Neuronal stem cell (in vitro differentiated cells): ENCODE data around the gene WWC1.

Source experiments
- DNase-seq: peaks from one replicate; pipeline ENCODE4 v3.0.0-alpha.2; 2013; ENCODE audit warnings: low spot score
- H2AFZ ChIP-seq: one replicate; pipeline ENCODE4 v1.6.1; 2013; ENCODE audit warnings: mild to moderate bottlenecking, low read length, inconsistent platforms
- H2AK5ac ChIP-seq: 2 replicates; pipeline ENCODE4 v1.6.1; 2013; ENCODE audit warnings: low read depth, mild to moderate bottlenecking, inconsistent platforms, low read length, moderate library complexity, mixed read lengths
- H2BK120ac ChIP-seq: 2 replicates; pipeline ENCODE4 v1.6.1; 2013; ENCODE audit warnings: low read depth, mild to moderate bottlenecking, inconsistent platforms, low read length, moderate library complexity, mixed read lengths
- H2BK12ac ChIP-seq: one replicate; pipeline ENCODE4 v1.6.1; 2013; ENCODE audit warnings: low read length, inconsistent platforms
- H2BK15ac ChIP-seq: 2 replicates; pipeline ENCODE4 v1.6.1; 2013; ENCODE audit warnings: mild to moderate bottlenecking, low read length, inconsistent platforms, mixed read lengths
- H2BK5ac ChIP-seq: one replicate; pipeline ENCODE4 v1.6.1; 2013; ENCODE audit warnings: inconsistent platforms, mild to moderate bottlenecking, low read length, moderate library complexity
- H3K14ac ChIP-seq: one replicate; pipeline ENCODE4 v1.6.1; 2013; ENCODE audit warnings: low read length, inconsistent platforms
- H3K18ac ChIP-seq: 2 replicates; pipeline ENCODE4 v1.6.1; 2013; ENCODE audit warnings: low read length, inconsistent platforms
- H3K23ac ChIP-seq: 2 replicates; pipeline ENCODE4 v1.6.1; 2013; ENCODE audit warnings: low read depth, mild to moderate bottlenecking, mixed read lengths, low read length, inconsistent platforms; ENCODE audit not compliant: poor library complexity
- H3K27ac ChIP-seq: replicated peaks from 3 replicates; pipeline ENCODE4 v1.5.1; 2013; ENCODE audit warnings: low read length, inconsistent platforms
- H3K27me3 ChIP-seq, 3 experiments: 2 replicates each; pipeline ENCODE4 v1.6.1; 2013; ENCODE audit warnings: low read length in 3 of 3, mild to moderate bottlenecking in 2 of 3, inconsistent platforms in 1 of 3, low read depth in 1 of 3, mixed read lengths in 1 of 3, moderate library complexity in 1 of 3; ENCODE audit not compliant: control insufficient read depth in 3 of 3, insufficient read depth in 3 of 3
- H3K36me3 ChIP-seq, 2 donors: replicated peaks in 1 of 2; 2 replicates each; pipeline ENCODE4 v1.6.1; 2013; ENCODE audit warnings: low read length in 2 of 2; ENCODE audit not compliant: control insufficient read depth in 2 of 2, insufficient read depth in 2 of 2
- H3K4ac ChIP-seq: 2 replicates; pipeline ENCODE4 v1.6.1; 2013; ENCODE audit warnings: inconsistent platforms, mild to moderate bottlenecking, low read length, moderate library complexity
- H3K4me1 ChIP-seq, 2 donors: 1 replicate in 1 of 2; 2 replicates in 1 of 2; pipeline ENCODE4 v1.6.1; 2013; ENCODE audit warnings: low read length in 2 of 2, low read depth in 1 of 2; ENCODE audit not compliant: control insufficient read depth in 2 of 2, insufficient read depth in 1 of 2
- H3K4me2 ChIP-seq: one replicate; pipeline ENCODE4 v1.6.1; 2013; ENCODE audit warnings: mild to moderate bottlenecking, low read length, inconsistent platforms; ENCODE audit not compliant: insufficient read depth, poor library complexity, severe bottlenecking
- H3K4me3 ChIP-seq, 2 donors: 2 replicates each; pipeline ENCODE4 v1.5.1; 2013; ENCODE audit warnings: low read length in 2 of 2, mild to moderate bottlenecking in 2 of 2, inconsistent platforms in 1 of 2, moderate library complexity in 1 of 2
- H3K79me1 ChIP-seq: one replicate; pipeline ENCODE4 v1.6.1; 2013; ENCODE audit warnings: low read depth, mild to moderate bottlenecking, inconsistent platforms, low read length, moderate library complexity
- H3K9ac ChIP-seq: one replicate; pipeline ENCODE4 v1.6.1; 2013; ENCODE audit warnings: mild to moderate bottlenecking, low read depth, low read length, inconsistent platforms; ENCODE audit not compliant: poor library complexity
- H3K9me3 ChIP-seq, 2 donors: replicated peaks in 1 of 2; 2 replicates each; pipeline versions ENCODE3 to v1.6.1; 2013; ENCODE audit warnings: low read length in 2 of 2, mild to moderate bottlenecking in 2 of 2, inconsistent platforms in 1 of 2, low read depth in 1 of 2, mixed read lengths in 1 of 2, moderate library complexity in 1 of 2; ENCODE audit not compliant: control insufficient read depth in 2 of 2, insufficient read depth in 1 of 2
- H4K8ac ChIP-seq: one replicate; pipeline ENCODE4 v1.6.1; 2013; ENCODE audit warnings: low read depth, mild to moderate bottlenecking, inconsistent platforms, low read length, moderate library complexity
- H4K91ac ChIP-seq: one replicate; pipeline ENCODE4 v1.6.1; 2013; ENCODE audit warnings: low read length, low read depth, mild to moderate bottlenecking, inconsistent platforms; ENCODE audit not compliant: poor library complexity
- WGBS, 2 donors: extraction: QIAGEN DNeasy Blood & Tissue Kit; methylation state at CpG; one replicate each; pipeline ENCODE4 v1.1.7; 2013; ENCODE audit warnings: missing lambda C conversion rate in 2 of 2, mixed read lengths in 1 of 2; ENCODE audit not compliant: insufficient read length in 2 of 2, insufficient replicate concordance in 1 of 2; ENCODE audit errors: extremely low coverage in 2 of 2; 5-methylcytosine and 5-hydroxymethylcytosine counted together

WWC1 gene

DNA sequence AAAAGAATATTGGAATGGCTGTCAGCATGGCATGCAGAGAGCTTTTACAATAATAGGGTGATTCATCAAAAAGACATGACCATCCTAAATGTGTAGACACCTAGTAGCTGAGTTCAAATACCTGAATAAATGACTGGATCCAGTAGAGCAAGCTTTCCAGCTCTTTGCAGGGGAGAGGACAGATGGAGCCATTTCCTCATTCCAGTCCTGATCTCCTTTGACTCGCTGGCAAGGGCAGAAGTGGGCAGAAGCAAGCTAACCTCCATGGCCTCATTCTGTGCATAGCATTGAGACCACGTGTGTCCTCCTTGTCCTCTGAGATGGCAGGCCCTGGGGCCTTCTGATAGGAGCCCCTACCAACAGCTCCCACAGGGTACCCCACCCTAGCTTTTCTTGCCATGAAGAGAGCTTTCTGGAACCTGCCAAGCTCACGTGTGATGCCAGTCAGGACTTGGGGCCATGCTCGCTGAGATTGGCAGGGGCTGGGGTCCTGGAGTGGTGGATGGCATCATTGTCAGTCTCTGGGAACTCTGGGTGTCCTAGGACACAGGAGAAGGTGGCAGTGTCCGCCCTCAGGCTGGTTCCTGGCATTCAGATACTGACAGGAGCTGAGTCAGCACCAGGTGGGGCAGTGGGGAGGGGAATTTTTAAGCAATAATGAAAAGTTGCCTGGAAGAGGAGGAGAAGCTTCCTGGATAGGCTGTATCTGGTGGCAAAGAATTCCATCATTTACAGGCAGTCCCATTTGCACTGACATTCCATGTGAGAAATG, 33.6 kb downstream of the WWC1 start:
- Histone ChIP-seq H3K9ac (peak overlapping the region; percentile 61), H3K4me1 (peaks cover 0 to 4% of the 10 kb centered on the region in 2 donors), H2BK120ac (no peak overlapping the region), H2AFZ (no peak overlapping the region), H3K27me3 (no peaks in the 10 kb centered on the region), H3K18ac (peak overlapping the region; percentile 74), H2BK15ac (no peak overlapping the region), H3K36me3 (no peaks in the 10 kb centered on the region), H3K4me3 (no peak overlapping the region), H2BK5ac (no peak overlapping the region), H3K27ac (no peak overlapping the region), H3K79me1 (peaks cover 2% of the 10 kb centered on the region), H3K4me2 (no peak overlapping the region), H3K4ac (no peak overlapping the region), H4K91ac (no peak overlapping the region), H3K9me3 (no peaks in the 10 kb centered on the region), H2BK12ac (no peak overlapping the region), H4K8ac (no peak overlapping the region), H2AK5ac (no peak overlapping the region), H3K23ac (peak overlapping the region; percentile 26), H3K14ac (no peak overlapping the region)
- no peak for DNase-seq
- WGBS, 2 donors = no CpG with 5 or more reads among the region's 5 CpGs

DNA sequence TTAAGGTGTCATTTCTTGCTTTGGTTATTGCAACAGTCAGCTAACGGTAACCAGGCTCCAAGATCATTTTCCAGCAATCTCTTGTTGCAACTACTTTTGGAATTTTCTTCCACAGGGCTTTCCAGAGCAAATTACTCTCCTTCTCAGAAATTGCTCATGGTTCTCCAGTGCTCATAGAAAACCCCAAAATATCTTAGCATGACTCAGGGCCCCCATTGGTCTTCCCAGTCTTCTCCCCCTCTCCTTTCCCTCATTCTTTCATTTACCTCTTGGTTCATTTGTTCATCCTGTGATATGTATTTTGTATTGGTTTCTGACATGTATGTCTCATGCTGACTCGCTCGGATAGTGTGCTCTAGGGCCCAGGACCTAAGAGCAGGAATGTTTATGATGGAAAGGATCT, 35.6 kb downstream of the WWC1 start:
- Histone ChIP-seq H3K36me3 (no peaks in the 10 kb centered on the region), H2BK12ac (no peak overlapping the region), H2AK5ac (no peak overlapping the region), H3K9me3 (no peaks in the 10 kb centered on the region), H4K8ac (no peak overlapping the region), H3K79me1 (peaks cover 2% of the 10 kb centered on the region), H3K27me3 (no peaks in the 10 kb centered on the region), H4K91ac (no peak overlapping the region), H3K9ac (no peak overlapping the region), H2AFZ (no peak overlapping the region), H3K27ac (no peak overlapping the region), H3K14ac (no peak overlapping the region), H3K4me1 (peaks cover 0 to 7% of the 10 kb centered on the region in 2 donors), H3K23ac (no peak overlapping the region), H2BK5ac (no peak overlapping the region), H3K18ac (no peak overlapping the region), H2BK15ac (no peak overlapping the region), H3K4me2 (no peak overlapping the region), H3K4ac (no peak overlapping the region), H2BK120ac (no peak overlapping the region), H3K4me3 (no peak overlapping the region)
- WGBS, 2 donors = no CpG with 5 or more reads among the region's 3 CpGs
- no peak for DNase-seq

DNA sequence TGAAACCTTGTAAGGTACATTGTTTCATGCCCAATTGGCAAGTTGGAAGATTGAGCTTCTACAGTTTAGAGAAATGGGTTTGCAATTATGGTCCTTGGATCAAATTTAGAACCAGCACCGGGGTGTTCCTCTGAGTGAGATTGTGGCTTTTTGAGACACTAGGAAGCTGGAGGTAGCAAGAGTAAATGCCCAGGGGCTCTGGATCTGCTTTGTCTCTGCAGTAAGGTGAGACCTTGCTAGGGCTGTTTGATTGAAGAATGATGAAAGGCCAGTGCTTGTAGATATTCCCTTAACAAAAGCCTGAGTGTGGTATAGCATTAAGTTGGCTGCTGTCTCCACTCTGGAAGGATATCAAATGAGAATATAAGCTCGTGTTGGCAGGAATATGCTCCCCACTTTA, 36.0 kb downstream of the WWC1 start:
- H3K9me3 ChIP-seq = no peaks in the 10 kb centered on the region
- no peak overlapping the region for H3K4ac ChIP-seq
- H3K14ac ChIP-seq = no peak overlapping the region
- H2AK5ac ChIP-seq = no peak overlapping the region
- H3K79me1 ChIP-seq = peaks cover 2% of the 10 kb centered on the region
- no peak overlapping the region for H2AFZ ChIP-seq
- H3K36me3 ChIP-seq = no peaks in the 10 kb centered on the region
- H2BK5ac ChIP-seq = no peak overlapping the region
- no peaks in the 10 kb centered on the region for H3K27me3 ChIP-seq
- H2BK15ac ChIP-seq = no peak overlapping the region
- DNase-seq = no peak
- H4K91ac ChIP-seq = no peak overlapping the region
- peaks cover 0 to 7% of the 10 kb centered on the region in 2 donors for H3K4me1 ChIP-seq
- H3K23ac ChIP-seq = no peak overlapping the region
- H3K27ac ChIP-seq = no peak overlapping the region
- H3K18ac ChIP-seq = no peak overlapping the region
- H4K8ac ChIP-seq = no peak overlapping the region
- H3K4me2 ChIP-seq = no peak overlapping the region
- no peak overlapping the region for H3K4me3 ChIP-seq
- H2BK120ac ChIP-seq = no peak overlapping the region
- no CpG with 5 or more reads among the region's 2 CpGs for WGBS, 2 donors
- no peak overlapping the region for H3K9ac ChIP-seq
- no peak overlapping the region for H2BK12ac ChIP-seq

DNA sequence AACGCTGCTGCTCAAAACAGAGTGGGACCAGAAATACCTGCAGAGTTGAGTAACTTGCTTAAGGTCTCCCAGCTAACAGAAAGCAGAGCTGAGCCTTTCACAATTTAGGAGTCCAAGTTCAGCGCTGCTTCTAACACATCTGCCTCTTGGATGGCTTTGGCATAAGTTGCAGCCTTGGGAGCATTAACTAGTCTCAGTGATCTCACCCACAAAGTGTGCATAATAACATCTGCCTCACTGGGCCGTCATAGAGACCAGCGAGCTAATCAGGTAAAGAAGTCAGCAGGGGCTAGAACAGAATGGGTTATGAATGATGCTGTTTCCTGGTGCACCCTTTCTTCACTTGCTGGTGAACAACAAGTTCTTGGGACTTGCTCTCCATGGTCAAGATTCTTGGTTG, 36.5 kb downstream of the WWC1 start:
- WGBS, 2 donors = no CpG with 5 or more reads among the region's 4 CpGs
- no peak for DNase-seq

More for the DNA sequence above, 36.5 kb downstream of the WWC1 start:
- H4K91ac ChIP-seq = no peak overlapping the region
- peaks cover 0 to 7% of the 10 kb centered on the region in 2 donors for H3K4me1 ChIP-seq
- no peak overlapping the region for H2BK12ac ChIP-seq
- H4K8ac ChIP-seq = no peak overlapping the region
- H2BK5ac ChIP-seq = no peak overlapping the region
- H3K4me2 ChIP-seq = no peak overlapping the region
- H3K4ac ChIP-seq = no peak overlapping the region
- no peaks in the 10 kb centered on the region for H3K27me3 ChIP-seq
- H2BK120ac ChIP-seq = no peak overlapping the region
- H3K9me3 ChIP-seq = no peaks in the 10 kb centered on the region
- no peak overlapping the region for H2AK5ac ChIP-seq
- no peak overlapping the region for H3K9ac ChIP-seq
- no peak overlapping the region for H2BK15ac ChIP-seq
- H3K36me3 ChIP-seq = no peaks in the 10 kb centered on the region
- H3K4me3 ChIP-seq = no peak overlapping the region
- H3K23ac ChIP-seq = no peak overlapping the region
- H3K18ac ChIP-seq = no peak overlapping the region
- no peak overlapping the region for H2AFZ ChIP-seq
- no peak overlapping the region for H3K14ac ChIP-seq
- no peak overlapping the region for H3K27ac ChIP-seq
- H3K79me1 ChIP-seq = peaks cover 2% of the 10 kb centered on the region
